GM21737 (cell line): ENCODE data around the gene ROBO1.
"Not testable (repeated sequence)": the region's sequence is repeated elsewhere in the genome, so short reads cannot be mapped to it uniquely, and the experiment has no call there.

Source experiments
- ATAC-seq: cut with Tn5 transposase; IDR thresholded peaks from one replicate; pipeline ENCODE4 v1.9.1; 2021; ENCODE audit warnings: mild to moderate bottlenecking, moderate library complexity; ENCODE audit not compliant: unreplicated experiment

The ROBO1 gene

DNA sequence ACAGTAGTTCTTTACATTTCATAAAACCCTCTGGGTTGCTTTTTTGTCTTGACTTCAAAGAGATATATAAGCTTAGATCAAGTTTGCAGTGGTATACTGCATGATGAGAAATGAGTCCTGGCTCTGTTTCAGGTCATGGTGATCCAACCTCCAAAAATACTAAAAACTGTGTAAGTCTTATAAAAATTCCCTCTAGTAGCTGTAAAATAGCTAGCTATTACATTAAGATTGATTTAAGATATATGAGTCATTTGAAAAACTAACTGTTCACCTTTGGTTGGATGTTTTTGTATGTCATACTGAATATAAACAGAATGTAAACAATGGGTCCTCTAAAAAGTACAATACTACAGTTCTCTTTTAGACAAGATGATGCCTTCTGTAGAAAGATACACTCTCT lies 879.2 kb downstream of the ROBO1 start:
- no peak for ATAC-seq

GRCh38 chr3:78887547-78888011 lies 880.2 kb downstream of the ROBO1 start:
- ATAC-seq: no peak

DNA sequence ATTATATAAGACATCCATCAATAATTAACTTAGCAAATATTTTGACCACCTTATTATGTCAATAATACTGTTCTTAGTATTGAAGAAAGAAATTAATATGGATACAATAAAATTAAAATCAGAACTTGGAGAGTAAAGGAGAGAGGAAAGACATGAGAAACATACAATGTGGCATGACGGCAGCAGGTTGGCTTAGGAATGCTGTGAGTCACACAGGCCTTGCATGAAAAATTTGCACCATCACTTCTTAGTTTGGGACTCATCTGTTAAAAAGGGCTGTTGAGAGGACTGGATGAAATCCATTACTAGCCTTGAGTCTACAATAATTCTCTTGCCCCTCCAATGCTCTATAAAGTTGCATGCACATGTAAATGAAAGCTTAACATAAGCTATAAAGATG lies 880.8 kb downstream of the ROBO1 start:
- no peak for ATAC-seq

DNA sequence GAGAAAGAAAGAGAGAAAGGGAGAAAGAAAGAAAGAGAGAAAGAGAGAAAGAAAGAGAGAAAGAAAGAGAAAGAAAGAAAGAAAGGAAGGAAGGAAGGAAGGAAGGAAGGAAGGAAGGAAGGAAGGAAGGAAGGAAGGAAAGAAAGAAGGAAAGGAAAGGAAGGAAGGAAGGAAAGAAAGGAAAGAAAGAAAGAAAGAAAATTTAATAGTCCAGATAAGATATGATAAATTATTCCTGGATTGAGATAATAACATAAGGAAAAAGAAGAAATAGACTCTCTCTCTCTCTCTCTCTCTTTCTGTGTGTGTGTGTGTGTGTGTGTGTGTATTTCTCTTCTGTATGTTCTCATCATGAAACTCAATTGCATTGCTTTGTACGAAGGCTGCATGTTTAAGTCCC lies 883.2 kb downstream of the ROBO1 start:
- ATAC-seq: not testable (repeated sequence)

DNA sequence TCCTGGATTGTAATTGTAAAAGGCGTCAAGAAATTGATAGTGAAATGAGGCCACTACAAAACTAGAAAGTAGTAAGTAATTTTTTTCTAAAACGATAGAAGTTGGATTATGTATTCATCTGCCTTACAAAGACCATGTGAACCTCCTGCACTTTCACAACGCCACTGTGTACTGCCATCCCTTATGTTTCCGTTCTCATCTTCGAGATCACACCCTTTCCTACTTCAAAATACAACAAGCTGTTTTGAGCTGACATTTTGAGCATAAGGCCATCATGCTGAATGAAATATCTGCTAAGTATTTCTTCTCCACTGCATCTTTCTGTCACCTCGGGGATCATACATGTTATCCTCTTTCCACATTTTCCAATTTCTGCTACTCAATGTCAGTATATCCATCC lies 885.5 kb downstream of the ROBO1 start:
- ATAC-seq: no peak

DNA sequence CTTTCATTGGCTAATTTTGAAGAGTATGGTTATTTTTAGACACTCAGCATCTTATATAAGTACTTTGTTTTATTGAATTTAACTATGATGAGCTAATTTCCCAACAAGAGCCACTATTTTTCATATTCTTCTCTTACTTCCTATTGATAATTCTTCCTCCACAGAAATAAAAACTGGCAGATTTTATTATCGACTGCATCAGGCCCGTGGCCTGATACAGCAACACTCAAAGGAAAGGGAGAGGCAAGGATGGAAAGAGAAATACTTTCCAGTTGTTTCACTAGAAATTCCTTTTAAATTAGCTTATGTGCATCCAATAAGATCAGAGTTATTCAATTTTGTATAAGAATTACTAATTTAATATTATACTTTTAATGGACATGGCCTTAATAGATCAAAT lies 886.3 kb downstream of the ROBO1 start:
- no peak for ATAC-seq

GRCh38 chr3:78880603-78881461 lies 887.0 kb downstream of the ROBO1 start:
- ATAC-seq: no peak

GRCh38 chr3:78879295-78879860 lies 888.4 kb downstream of the ROBO1 start:
- ATAC-seq: no peak

GRCh38 chr3:78878789-78879188 lies 889.0 kb downstream of the ROBO1 start:
- no peak for ATAC-seq

- ATAC-seq: no peak
These were observed 889.8 kb downstream of the ROBO1 start for GRCh38 chr3:78878011-78878410.

- ATAC-seq: no peak
These were observed 891.9 kb downstream of the ROBO1 start for GRCh38 chr3:78875851-78876250.

- ATAC-seq: no peak
These were observed 892.4 kb downstream of the ROBO1 start for GRCh38 chr3:78875436-78875835.

DNA sequence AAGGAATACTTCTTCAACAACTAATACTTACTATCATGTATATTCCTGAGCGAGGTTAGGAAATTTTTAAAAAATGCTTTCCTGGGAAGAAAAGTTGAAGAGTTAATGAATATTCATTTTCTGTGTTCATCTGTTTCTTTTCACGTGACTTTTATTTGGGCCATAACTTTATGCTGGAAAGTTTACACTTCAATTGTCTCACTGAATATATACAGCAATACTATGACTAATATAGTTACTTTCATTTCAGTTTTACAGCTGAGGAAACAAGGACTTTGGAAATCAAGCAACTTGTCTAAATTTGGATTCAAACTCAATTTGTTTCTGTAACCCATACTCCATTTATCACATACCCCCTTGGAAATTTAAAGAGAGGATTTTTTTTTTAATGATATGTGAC lies 894.2 kb downstream of the ROBO1 start:
- ATAC-seq: no peak

- ATAC-seq: no peak
These were observed 895.6 kb downstream of the ROBO1 start for GRCh38 chr3:78872195-78872594.

GRCh38 chr3:78871048-78871447 lies 896.8 kb downstream of the ROBO1 start:
- no peak for ATAC-seq

GRCh38 chr3:78870484-78870883 lies 897.3 kb downstream of the ROBO1 start:
- no peak for ATAC-seq

DNA sequence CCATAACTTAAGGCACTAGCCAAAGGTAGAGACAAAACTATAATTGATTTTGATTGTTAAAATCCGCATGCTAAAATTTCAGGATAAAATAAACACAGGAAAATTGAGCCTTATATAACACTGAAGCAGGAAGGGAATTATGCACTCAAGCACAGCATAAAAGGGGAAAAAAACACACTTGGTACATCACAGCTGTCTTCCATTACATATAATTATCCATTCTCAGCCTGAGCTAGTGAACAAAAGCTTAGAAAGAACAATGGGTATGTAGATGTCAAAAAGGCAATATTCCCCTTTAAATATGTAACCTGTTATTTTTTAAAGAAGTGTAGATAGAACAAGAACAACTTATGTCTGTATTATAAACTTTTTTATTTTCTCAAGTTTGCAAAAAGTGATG lies 899.2 kb downstream of the ROBO1 start:
- ATAC-seq: no peak

DNA sequence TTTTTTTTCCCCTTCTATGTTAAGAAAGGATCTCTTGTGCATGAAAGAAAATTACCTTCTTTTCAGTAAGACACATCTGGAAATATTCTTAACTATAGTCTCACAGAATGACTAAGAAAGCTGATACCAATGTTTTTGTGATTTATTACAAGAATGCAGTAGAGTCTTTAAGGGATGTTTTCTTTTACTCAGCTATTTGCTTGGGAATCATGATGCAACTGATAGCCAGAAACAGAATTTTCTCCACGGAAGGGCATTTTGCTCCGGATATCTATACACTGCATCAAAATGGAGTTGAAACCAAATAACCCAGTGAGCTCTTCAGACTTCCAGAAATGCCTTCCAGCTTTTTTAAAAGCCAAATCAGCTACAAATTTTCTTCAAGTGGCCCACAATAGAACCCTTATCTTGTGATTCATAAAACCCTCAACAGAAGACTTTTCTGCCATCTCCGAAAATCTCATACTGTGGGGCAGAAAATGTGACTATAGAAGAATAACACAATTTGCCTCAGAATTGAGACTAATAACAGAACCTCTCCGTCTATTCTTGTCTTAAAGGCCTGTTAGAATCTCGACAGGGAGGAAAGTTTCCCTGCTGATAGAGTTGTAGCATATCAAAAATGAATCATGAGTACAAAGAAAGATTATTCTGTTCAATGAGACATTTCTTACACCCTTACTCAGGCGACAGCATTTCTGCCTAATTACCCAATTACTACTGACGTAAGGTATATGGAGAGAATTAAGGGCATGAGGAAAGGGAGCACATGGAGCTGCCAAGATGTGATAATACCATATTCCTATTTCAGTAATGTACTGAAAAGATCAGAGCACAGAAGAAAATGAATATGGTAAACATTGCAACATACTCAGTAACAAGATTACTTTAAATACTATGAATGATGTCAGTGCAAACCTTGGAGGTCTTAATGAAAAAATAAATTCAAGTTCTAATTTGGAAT lies 900.1 kb downstream of the ROBO1 start:
- no peak for ATAC-seq

GRCh38 chr3:78863306-78864203 lies 904.2 kb downstream of the ROBO1 start:
- ATAC-seq: no peak

DNA sequence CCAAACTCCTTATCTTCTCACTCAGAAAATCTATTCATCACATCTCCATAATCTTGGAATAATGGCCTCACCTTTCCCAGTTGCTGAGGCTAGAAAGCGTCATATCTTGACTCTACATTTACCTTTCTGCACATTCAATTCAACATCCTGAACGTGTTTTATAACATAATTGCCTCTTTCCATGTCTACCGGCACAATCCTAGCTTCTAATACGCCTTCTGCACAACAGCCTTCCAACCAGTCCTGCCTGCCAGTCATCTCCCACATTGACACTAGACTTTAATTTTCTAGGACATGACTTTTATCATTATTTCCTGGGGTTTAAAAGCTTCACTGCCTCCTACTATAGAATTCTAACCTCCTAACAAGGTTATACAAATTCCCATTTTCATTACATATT lies 906.6 kb downstream of the ROBO1 start:
- no peak for ATAC-seq
